ENCODE data around the gene PGS1. TPM values are rescaled to one million over a fixed set of nuclear protein-coding genes. Genes with fewer than 3 reads are reported as not detected.

Gene PGS1
- total and polyA plus RNA-seq, 2 of the 8 experiments (the other 6 are each of a cell fraction or from before 2014, with no cell fraction given): 46.7 to 60.0 TPM

- DNase-seq (ENCODE audit: low read depth in 1 of 2, low spot score in 2 of 2) (no peak), FAIRE-seq (no peak)
- Histone ChIP-seq H3K79me1 (ENCODE audit: low read depth, low read length) (peaks cover under 1% of the 10 kb centered on the region), H4K5ac (ENCODE audit: insufficient read length, low read depth, low read length) (no peak overlapping the region), H3K4ac (replicated peaks; ENCODE audit: insufficient read length, low read depth, low read length) (no peak overlapping the region), H3K27ac (ENCODE audit: low read depth, low read length) (no peak overlapping the region), H2AFZ (ENCODE audit: low read length) (no peak overlapping the region), H3K18ac (ENCODE audit: extremely low read depth, low read length) (no peak overlapping the region), H3K4me1 (replicated peaks in 1 of 4; ENCODE audit: control insufficient read depth in 3 of 4, insufficient read depth in 4 of 4, low read length in 3 of 4) (peaks cover 0 to 7% (median 0%) of the 10 kb centered on the region in 4 experiments; a peak in 3 of 7 replicates), H3K4me3 (ENCODE audit: extremely low read depth in 1 of 4, insufficient read depth in 2 of 4, low read depth in 3 of 4, low read length in 4 of 4) (no peak overlapping the region), H3K56ac (replicated peaks; ENCODE audit: insufficient read length, low read depth, low read length) (no peak overlapping the region), H3K23ac (ENCODE audit: insufficient read length) (no peak overlapping the region), H4K91ac (replicated peaks; ENCODE audit: insufficient read length, low read length) (no peak overlapping the region), H3K27me3 (replicated peaks in 1 of 4; ENCODE audit: control insufficient read depth in 3 of 4, extremely low read depth in 1 of 4, insufficient read depth in 3 of 4, low read length in 3 of 4) (no peaks in the 10 kb centered on the region), H2BK20ac (ENCODE audit: low read length) (no peak overlapping the region), H3K4me2 (ENCODE audit: insufficient read depth in 1 of 2, low read depth in 2 of 2, low read length in 2 of 2) (no peak overlapping the region), H3K36me3 (ENCODE audit: control insufficient read depth in 2 of 4, insufficient read depth in 4 of 4, low read length in 3 of 4) (peaks cover 10 to 40% (median 29%) of the 10 kb centered on the region in 4 experiments; a peak in 7 of 8 replicates), H2BK12ac (ENCODE audit: low read depth, low read length) (no peak overlapping the region), H4K20me1 (replicated peaks in 1 of 2; ENCODE audit: control insufficient read depth in 1 of 2, insufficient read depth in 2 of 2, low read length in 2 of 2) (peaks cover 2 to 8% of the 10 kb centered on the region in 2 experiments), H2BK5ac (ENCODE audit: low read depth, low read length) (peak overlapping the region; percentile 64; the same call in 1 of the 2 replicates), H3K9ac (replicated peaks in 1 of 4; ENCODE audit: extremely low read depth in 1 of 4, low read depth in 3 of 4, low read length in 3 of 4) (no peak overlapping the region), H2BK15ac (ENCODE audit: low read length) (no peak overlapping the region), H3K79me2 (ENCODE audit: control insufficient read depth in 1 of 2, insufficient read depth in 2 of 2, low read length in 2 of 2) (peaks cover 0 to 8% of the 10 kb centered on the region in 2 experiments; a peak in 1 of 4 replicates), H2AK5ac (ENCODE audit: low read depth, low read length) (no peak overlapping the region), H3K23me2 (ENCODE audit: low read depth, low read length) (no peaks in the 10 kb centered on the region; the same call in 1 of the 2 replicates), H3K9me3 (ENCODE audit: insufficient read depth in 2 of 2, low read depth in 1 of 2, low read length in 1 of 2) (no peaks in the 10 kb centered on the region), H2BK120ac (replicated peaks; ENCODE audit: low read depth, low read length) (no peak overlapping the region), H4K8ac (ENCODE audit: extremely low read depth, insufficient read depth, low read length) (peak overlapping the region; percentile 86; the same call in 1 of the 2 replicates), H3K14ac (ENCODE audit: insufficient read length) (no peak overlapping the region)
- TF ChIP-seq BCL11A (IDR thresholded peaks at IDR 0.05; ENCODE audit: low read depth in 2 of 2, low read length in 2 of 2) (no peak), ATF2 (IDR thresholded peaks at IDR 0.05; ENCODE audit: low read length) (no peak), RFX5 (IDR thresholded peaks at IDR 0.05; ENCODE audit: borderline replicate concordance, low read depth, low read length) (no peak)
- CTCF ChIA-PET (ENCODE audit: partially characterized antibody): interaction anchor here (0.9 to 13.7 kb wide), 8 partner anchors 8 to 173 kb away, joined by 3 to 257 read pairs (median 10); partner anchors contain the start of gene SOCS3
- POLR2A ChIA-PET (ENCODE audit: partially characterized antibody): interaction anchor here (0.9 to 1.8 kb wide), 2 partner anchors 12 to 63 kb away, joined by 3 to 4 read pairs; no protein-coding TSS in a partner anchor
- WGBS, 2 experiments (ENCODE audit: extremely low coverage in 1 of 2, insufficient coverage in 1 of 2, insufficient read length in 1 of 2, insufficient replicate concordance in 2 of 2, low coverage in 1 of 2, low lambda C conversion rate in 2 of 2, missing lambda C conversion rate in 1 of 2): 89% methylated on average over 18 of the region's 18 CpGs; no CpG with 5 or more reads in 1 of the 2 experiments
Measured at GRCh38 chr17:78423961-78424675, 45.7 kb downstream of the PGS1 start.
